Ureter (tissue), 1 donor: ENCODE data around the gene ICE1. TPM values are rescaled to one million over a fixed set of nuclear protein-coding genes. Genes with fewer than 3 reads are reported as not detected.
"Not testable (repeated sequence)": the region's sequence is repeated elsewhere in the genome, so short reads cannot be mapped to it uniquely, and the experiment has no call there.

Source experiments
- DNase-seq: peaks from one replicate; pipeline ENCODE4 v3.0.0-alpha.2; 2020; ENCODE audit warnings: low spot score
- total RNA-seq: library from RNA; stranded (reverse); gene quantifications from one replicate; pipeline ENCODE4 v1.2.4, GENCODE V29; 2023
- donor health status: DM: yes; HTN: yes; CAD: no.

ICE1 gene
- 33.2 TPM for total RNA-seq

DNA sequence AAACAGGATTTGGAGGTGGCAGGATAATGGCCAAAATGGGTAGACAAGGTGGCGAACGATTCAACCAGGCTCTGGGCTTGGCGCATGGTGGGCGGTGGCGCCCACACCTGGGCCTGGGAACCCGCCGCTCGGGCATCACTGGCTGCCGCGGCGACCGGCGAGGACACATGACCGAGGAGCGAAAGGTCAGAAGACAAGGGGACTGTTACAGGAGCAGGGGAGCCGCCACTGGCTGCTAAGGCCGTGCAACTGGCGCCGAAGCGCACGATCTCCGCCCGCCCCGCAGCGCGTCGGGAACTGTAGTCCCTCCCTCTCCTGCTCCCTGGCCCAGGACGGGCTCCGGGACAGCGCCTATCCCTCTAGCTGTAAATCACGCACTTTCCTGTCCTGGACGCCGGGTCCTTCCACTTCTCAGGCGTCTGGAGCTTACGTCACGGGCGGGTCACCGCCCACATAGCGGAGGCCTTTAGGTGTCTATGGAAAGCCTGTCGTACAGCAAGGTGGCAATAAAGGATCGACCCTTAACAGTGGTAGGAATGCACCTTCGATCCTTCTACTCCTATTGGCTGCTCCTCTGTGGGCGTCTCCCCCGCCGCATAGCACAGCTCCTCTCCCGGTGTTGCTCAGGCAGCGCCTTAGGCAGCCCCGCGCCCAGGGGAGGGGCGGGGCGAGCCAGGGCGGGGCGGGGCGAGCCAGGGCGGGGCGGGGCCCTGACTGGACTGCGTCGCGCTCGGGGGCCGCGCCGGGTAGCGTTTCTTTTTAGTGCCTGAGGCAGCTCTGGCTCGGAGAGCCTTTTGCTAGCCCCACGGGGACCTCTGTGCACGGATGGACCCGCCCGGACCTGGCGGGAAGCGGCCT lies at the start of gene ICE1:
Gene ICE1 (plus strand): TSS at position 717 of the 858 bp plus-strand sequence. CDS start 239 bp downstream, outside the sequence.
- peak; percentile 98 for DNase-seq

DNA sequence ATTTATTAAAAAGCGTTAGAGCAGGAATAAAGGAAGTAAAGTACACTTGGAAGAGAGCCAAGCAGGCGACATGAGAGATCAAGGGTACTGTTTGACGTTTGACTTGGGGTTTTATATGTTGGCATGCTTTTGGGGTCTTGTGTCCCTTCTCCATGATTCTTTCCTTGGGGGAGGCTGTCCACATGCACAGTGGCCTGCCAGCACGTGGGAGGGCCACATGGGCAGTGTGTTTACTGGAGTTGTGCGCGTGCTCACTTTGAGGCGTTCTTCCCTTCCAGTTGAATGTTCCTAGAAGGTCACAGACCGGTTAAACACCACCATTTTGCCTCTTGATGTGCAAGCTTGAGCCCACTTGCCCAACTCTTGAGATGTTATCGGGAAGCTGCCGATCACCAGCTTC lies 49.5 kb upstream of the ICE1 start:
- DNase-seq: no peak

- DNase-seq: no peak
Measured at GRCh38 chr5:5373351-5373989, 49.0 kb upstream of the ICE1 start.

DNA sequence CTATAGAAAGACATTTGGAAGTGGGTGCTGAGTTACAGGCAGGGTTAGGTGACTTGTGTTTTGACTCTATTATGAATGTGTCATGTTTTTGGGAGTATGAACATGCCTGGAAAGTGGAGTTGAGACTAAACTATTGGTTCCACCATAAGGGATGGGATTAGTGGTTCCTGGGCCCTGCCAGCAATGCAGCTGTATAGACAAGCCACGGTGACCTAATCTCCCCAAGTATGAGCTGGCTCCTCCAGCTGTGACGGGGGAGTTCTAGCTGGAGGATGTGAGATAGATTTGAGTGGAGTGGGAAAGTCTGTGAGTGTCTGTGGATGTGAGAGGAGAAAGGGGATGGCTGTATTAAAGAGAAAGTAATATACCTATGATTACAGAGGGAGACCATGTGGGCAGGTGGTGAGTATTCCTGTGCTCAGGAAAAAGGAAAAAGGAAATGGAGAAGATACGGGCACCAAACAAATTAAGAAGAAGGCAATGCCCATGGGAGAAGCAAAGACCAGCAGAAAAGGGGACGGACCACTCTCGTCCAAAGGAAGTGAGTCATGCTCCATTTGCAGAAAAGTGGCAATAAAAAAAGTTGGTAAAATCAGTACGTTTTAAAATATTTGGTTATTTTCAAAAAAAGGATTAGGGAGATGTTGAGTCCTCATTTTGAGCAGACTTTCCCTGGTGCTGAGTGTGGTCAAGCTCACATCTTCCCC lies 48.3 kb upstream of the ICE1 start:
- no peak for DNase-seq

DNA sequence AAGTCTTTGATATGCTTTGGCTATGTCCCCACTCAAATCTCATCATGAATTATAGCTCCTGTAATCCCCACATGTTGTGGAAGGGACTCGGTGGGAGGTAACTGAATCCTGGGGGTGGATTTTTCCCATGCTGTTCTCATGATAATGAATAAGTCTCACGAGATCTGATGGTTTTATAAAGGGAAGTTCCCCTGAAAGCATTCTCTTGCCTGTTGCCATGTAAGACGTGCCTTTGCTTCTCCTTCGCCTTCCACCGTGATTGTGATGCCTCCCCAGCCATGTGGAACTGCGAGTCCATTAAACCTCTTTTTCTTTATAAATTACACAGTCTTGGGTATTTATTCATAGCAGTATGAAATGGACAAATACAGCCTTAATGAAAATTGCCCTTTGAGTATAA lies 44.7 kb upstream of the ICE1 start:
- DNase-seq: no peak

DNA sequence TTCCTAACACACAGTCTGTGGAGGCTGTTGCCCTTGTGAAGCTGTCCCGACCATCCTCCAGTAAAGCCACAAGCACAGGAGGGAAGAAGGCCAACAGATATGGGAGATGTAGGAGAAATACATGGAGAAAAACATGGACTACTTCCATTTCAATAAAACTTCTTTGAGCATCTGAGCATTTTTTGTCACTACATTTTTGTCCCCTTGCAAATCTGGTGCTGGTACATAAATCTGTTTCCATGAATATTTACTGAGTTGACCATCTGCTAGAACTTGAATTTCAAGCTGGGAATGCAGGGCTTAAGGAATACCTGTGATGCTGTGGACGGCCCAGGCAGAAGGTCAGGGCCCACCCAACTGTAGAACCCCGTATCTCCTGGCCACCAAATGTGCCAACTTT lies 43.9 kb upstream of the ICE1 start:
- no peak for DNase-seq

DNA sequence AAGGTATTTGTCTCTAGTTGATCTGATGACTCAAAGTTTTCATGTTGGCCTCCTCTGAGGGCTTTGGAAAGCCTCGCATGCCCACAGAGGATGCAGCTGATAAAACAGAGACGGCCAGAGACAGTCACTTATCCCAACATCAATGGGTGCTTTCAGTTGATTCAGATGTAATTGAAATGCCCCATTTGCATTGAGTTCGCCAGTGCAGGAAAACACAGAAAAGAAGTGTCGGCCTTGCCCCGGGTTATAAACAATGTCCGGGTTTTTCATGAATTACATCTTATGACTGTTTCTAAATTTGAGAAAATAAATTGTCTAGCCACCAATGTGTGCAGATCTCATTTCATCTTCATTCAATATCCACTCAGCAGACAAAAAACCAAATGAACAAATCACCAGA lies 42.2 kb upstream of the ICE1 start:
- DNase-seq: no peak

- DNase-seq: no peak
Measured at GRCh38 chr5:5381310-5381913, 41.1 kb upstream of the ICE1 start.

- DNase-seq: no peak
Measured at GRCh38 chr5:5383461-5383860, 39.0 kb upstream of the ICE1 start.

GRCh38 chr5:5384660-5385330 lies 37.7 kb upstream of the ICE1 start:
- no peak for DNase-seq

- DNase-seq: no peak
Measured at GRCh38 chr5:5385331-5385662, 37.2 kb upstream of the ICE1 start.

GRCh38 chr5:5386329-5386728 lies 36.1 kb upstream of the ICE1 start:
- no peak for DNase-seq

DNA sequence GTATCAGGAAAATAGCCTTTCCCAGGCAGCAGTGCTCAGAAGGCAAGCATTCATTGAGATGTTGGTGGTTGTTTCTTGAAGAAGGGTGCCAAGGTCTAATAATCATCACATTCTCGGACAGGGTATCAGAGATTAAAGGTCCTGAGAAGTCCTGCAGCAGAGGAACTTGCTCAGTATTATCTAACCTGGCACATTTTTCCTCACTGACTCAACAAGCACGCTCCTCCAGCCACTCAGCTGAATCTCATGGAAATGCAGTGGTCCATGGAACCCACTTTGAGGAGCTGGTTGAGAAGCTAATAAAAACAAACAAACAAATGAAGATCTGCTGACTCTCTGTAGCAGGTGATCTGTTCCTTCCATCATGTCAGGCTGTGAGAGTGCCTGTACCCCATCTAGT lies 35.3 kb upstream of the ICE1 start:
- DNase-seq: no peak

GRCh38 chr5:5387777-5388176 lies 34.7 kb upstream of the ICE1 start:
- DNase-seq: no peak

GRCh38 chr5:5390121-5390869 lies 32.2 kb upstream of the ICE1 start:
- not testable (repeated sequence) for DNase-seq

- not testable (repeated sequence) for DNase-seq
Measured at GRCh38 chr5:5392504-5392903, 30.0 kb upstream of the ICE1 start.

DNA sequence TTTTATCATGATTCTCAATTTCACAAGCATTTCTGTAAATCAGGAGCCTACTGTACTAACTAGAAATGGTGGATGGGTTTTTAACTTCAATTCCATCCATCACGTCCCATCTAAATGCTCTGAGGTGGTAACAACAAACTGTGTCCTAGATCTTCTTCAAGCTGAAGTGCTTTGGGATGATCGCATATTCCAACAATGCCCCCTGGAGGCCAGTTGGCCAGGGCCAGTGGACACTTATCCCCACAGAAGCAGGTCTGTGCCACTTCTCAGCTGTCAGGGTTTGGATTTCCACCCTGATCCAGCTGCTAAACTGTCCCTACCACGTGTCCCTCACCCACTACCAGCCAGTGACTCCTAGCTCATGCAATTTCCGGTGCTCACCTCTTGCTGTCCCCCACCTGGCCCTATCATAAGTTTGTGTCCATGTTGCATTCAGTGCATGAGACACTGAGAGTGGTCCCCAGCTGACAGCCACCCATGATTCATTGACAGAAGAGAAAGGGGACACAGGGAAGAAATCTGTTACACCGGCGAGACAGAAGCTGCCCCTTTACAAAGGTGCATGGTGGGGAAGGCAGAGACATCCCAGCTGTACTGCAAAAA lies 28.0 kb upstream of the ICE1 start:
- peak; percentile 56 for DNase-seq

DNA sequence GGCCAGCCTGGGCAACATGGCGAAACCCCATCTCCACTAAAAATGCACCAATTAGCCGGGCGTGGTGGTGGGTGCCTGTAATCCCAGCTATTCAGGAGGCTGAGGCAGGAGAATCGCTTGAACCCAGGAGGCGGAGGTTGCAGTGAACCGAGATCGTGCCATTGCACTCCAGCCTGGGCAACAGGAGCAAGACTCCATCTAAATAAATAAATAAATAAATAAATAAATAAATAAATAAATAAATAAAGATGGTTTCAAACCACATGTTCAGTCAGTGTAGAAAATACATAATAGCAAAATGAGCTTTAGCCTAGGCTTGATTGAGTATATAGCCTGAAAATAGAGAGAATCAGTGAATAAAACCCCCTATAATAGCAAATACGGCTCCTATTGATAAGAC lies 27.4 kb upstream of the ICE1 start:
- DNase-seq: not testable (repeated sequence)

- DNase-seq: no peak
Measured at GRCh38 chr5:5398071-5398470, 24.4 kb upstream of the ICE1 start.

DNA sequence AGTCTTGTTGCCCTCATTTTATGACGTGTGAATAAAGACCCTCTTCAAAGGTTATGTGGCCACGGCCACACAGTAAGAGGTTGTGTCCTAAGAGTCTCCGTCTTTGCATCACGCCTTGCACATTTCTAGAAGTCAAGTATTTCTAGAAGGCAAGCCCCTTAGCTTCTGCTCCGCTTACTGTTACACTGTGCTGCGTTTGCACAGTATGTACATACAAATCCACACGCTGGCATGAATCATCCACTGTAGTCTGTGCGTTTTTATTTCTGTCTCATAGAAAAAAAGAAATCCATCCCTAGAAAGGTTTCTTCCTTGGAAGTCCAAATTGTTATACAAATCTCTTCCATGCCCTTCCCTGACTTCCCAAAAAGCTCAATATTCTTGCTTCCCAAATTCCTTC lies 21.4 kb upstream of the ICE1 start:
- no peak for DNase-seq

- no peak for DNase-seq
Measured at GRCh38 chr5:5403741-5404140, 18.7 kb upstream of the ICE1 start.
